Thymus (tissue), 11 donors: ENCODE results near the gene HOXB5. TPM values are rescaled to one million over a fixed set of nuclear protein-coding genes. Genes with fewer than 3 reads are reported as not detected.

Source experiments
- DNase-seq, 9 donors: peaks; one replicate each; pipeline ENCODE4 v3.0.0-alpha.2; 2013; ENCODE audit warnings: low spot score in 9 of 9, low read depth in 6 of 9, missing footprints in 1 of 9
- H3K27ac ChIP-seq, 2 donors: one replicate each; pipeline ENCODE4 v1.5.1; 2013; ENCODE audit warnings: control low read depth in 1 of 2, low read depth in 1 of 2, low read length in 1 of 2, mild to moderate bottlenecking in 1 of 2, moderate library complexity in 1 of 2
- H3K27me3 ChIP-seq, 2 donors: one replicate each; pipeline ENCODE4 v1.5.1; 2013; ENCODE audit warnings: low read length in 1 of 2; ENCODE audit not compliant: control insufficient read depth in 2 of 2, insufficient read depth in 1 of 2
- H3K36me3 ChIP-seq, 2 donors: one replicate each; pipeline ENCODE4 v1.5.1; 2013; ENCODE audit warnings: low read length in 1 of 2, mild to moderate bottlenecking in 1 of 2, moderate library complexity in 1 of 2; ENCODE audit not compliant: control insufficient read depth in 2 of 2, insufficient read depth in 2 of 2
- H3K4me1 ChIP-seq, 2 donors: one replicate each; pipeline ENCODE4 v1.5.1; 2013; ENCODE audit warnings: low read length in 2 of 2; ENCODE audit not compliant: control insufficient read depth in 2 of 2, insufficient read depth in 2 of 2
- H3K4me3 ChIP-seq, 2 donors: one replicate each; pipeline ENCODE4 v1.5.1; 2013; ENCODE audit warnings: low read length in 2 of 2, control low read depth in 1 of 2, mild to moderate bottlenecking in 1 of 2
- H3K9me3 ChIP-seq, 2 donors: one replicate each; pipeline ENCODE4 v1.5.1; 2013; ENCODE audit warnings: low read length in 1 of 2, mild to moderate bottlenecking in 1 of 2; ENCODE audit not compliant: control insufficient read depth in 2 of 2, insufficient read depth in 1 of 2
- WGBS: extraction: QIAGEN DNeasy Blood & Tissue Kit; methylation state at CpG from one replicate; pipeline ENCODE4 v1.1.7; 2013; 5-methylcytosine and 5-hydroxymethylcytosine counted together
- polyA plus RNA-seq: library from polyadenylated mRNA; stranded (reverse); fragments of 200-250 nt; gene quantifications from one replicate; pipeline ENCODE4 v1.2.3, GENCODE V29; 2013
- total RNA-seq: library from RNA; stranded (reverse); fragments of 120-200 nt; gene quantifications from one replicate; pipeline ENCODE4 v1.2.4, GENCODE V29; 2013
- donor health status: healthy.

The HOXB5 gene
- total and polyA plus RNA-seq, 2 donors: 0.16 TPM; not detected in 1

DNA sequence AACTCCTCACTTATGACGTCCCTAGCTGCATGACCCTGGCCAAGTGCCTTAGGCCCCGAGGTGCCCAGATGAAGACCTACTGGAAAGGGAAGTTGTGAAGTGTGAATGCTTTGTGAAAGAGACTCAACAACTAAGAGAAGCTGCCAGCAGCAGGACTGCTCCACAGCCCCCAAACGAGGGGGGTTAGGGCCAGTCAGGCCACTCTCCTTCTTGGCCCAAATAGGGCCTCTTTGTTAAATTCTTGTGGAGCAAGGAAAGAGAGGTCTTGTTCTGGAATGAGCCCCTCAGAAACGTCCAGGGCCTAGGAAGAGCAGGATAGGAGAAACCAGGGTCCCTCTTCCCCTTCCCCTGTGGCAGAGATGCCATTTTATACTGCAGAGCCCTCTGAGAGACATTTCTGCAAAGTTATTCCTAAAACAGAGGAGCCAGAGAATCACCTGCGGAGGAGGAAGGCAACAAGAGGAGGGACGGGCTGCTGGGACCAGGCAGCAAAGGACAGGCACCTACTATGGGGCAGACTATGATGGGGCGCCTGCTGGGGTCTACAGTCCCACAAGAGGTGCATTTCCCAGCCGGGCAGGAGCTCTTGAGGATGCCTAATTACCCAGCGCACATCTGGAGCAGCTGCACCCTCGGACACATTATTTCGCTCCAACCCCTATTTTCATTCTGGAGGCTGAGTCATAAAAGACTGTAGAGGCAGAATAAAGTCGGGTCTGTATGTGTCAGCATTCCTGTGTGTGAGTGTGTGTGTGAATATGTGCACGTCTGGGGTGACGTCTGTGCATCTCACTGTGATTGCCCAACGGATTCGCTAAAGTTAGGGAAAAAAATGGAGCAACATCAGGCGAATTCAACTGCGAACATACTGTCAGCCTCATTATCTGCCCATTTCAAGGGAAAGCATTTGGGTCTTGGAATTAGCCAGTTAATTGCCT lies 44.0 kb upstream of the HOXB5 start:
- Histone ChIP-seq H3K27me3 (peaks cover 84 to 100% of the 10 kb centered on the region in 2 donors), H3K9me3 (peaks cover 0 to 11% of the 10 kb centered on the region in 2 donors), H3K4me1 (peaks cover 0 to 8% of the 10 kb centered on the region in 2 donors), H3K4me3 (no peak overlapping the region), H3K36me3 (no peaks in the 10 kb centered on the region), H3K27ac (no peak overlapping the region)
- 83% methylated on average over 18 of the region's 18 CpGs for WGBS
- DNase-seq: no peak

DNA sequence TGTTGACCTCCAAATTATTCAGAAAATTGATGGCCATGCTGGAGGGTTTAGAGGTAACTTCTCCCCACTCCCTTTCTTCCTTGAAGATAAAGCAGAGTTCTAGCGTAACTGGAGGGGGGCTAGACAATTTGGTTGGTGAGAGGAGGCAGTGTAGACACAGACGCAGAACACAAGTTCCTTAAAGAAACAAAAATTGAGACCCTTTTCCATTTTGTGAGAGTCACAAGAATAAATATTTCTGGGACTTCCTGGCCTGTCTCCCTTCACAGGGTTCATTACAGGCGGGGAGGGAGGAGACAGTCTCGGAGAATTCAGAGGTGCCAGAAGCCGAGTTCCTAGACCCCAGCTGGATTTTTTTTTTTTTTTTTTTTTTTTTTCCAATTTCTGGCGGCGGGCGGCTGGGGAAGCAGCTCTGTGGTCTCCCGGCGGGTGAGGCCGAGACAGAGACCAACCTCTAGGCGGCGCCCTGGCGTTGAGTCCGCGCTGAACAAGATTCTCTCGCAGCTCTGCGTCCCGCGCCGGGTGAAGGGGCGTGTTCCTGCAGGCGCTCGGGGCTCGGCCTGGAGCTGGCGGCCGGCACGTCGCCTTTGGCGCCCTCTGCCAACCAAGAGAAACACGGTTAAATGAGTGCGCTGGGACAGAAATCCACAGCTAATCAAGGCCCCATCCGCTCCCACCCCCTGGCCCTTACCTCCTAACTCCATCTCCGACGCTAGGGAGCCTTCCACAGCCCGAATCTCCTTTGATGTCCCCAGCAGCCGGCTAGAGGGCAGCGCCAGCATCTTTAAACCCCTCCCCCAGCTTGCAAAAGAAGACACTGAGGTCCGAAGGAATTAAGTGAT lies 42.8 kb upstream of the HOXB5 start:
- H3K36me3 ChIP-seq: no peaks in the 10 kb centered on the region
- H3K27me3 ChIP-seq: peaks cover 81 to 100% of the 10 kb centered on the region in 2 donors
- peaks cover 0 to 8% of the 10 kb centered on the region in 2 donors for H3K4me1 ChIP-seq
- no peak overlapping the region for H3K4me3 ChIP-seq
- H3K9me3 ChIP-seq: peaks cover 0 to 7% of the 10 kb centered on the region in 2 donors
- WGBS: 8% methylated on average over 39 of the region's 39 CpGs
- no peak overlapping the region for H3K27ac ChIP-seq
- DNase-seq: peak in 3 of 9 donors; percentile 49 to 61 (median 51)

DNA sequence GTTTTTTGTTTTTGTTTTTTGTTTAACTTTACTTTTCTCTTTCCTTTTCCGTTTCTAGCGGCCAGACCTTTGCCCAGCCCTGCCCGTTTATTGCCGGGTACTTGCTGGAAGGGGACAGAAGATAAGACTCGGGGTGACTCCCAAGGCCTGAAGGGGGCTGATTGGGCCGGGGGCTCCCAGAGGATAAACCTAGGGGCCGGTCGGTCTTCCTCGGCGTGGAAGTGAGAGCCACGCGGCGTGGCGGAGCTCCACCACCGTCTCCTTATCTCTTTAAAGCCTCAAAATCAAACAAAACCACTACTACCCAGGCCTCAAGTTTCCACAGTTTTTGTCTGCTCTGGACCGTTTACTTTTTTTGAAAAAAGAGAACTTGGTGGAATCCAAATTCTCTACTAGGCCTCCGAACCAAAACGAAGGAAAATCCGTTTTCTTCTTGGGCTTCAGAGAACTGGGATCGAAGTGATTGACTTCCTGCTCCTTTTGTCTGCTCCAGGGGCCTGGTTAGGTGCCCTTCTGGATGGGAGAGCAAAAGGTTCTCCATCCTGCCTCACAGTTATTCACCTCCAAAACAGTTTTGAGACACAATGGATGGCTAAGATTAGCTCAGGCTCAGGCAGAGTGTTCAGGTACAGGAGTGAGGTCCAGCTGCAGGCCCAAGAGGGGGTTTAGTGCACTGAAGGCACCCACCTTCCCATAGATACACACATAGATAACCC lies 41.1 kb upstream of the HOXB5 start:
- Histone ChIP-seq H3K27ac (no peak overlapping the region), H3K27me3 (peaks cover 84 to 100% of the 10 kb centered on the region in 2 donors), H3K4me3 (no peak overlapping the region), H3K36me3 (no peaks in the 10 kb centered on the region), H3K9me3 (peaks cover 0 to 7% of the 10 kb centered on the region in 2 donors), H3K4me1 (peaks cover 0 to 8% of the 10 kb centered on the region in 2 donors)
- 63% methylated on average over 20 of the region's 20 CpGs for WGBS
- DNase-seq: no peak

DNA sequence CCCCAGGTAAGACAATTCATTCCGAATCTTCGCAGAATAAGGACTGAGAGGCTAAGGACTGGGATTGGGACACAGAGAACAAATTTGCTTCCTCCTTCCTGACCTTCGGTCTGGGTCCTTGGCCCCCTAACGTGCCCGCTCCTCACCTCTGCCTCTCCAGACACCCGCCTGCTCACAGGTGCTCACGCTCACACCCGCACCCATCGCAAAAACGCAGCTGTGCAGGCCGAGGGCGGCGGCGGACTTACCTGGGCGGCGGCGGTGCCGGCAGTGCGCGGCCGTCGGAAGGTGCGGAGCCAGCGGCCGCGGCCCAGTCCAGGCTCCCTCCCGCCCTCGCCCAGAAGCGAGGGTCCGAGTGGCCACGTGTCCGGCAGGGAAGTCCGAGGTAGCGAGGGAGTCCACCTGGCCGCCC lies 39.7 kb upstream of the HOXB5 start:
- Histone ChIP-seq H3K36me3 (no peaks in the 10 kb centered on the region), H3K4me1 (peaks cover 0 to 8% of the 10 kb centered on the region in 2 donors), H3K9me3 (peaks cover 0 to 7% of the 10 kb centered on the region in 2 donors), H3K4me3 (no peak overlapping the region), H3K27ac (no peak overlapping the region), H3K27me3 (peaks cover 76 to 100% of the 10 kb centered on the region in 2 donors)
- WGBS: 68% methylated on average over 35 of the region's 35 CpGs
- DNase-seq: no peak

DNA sequence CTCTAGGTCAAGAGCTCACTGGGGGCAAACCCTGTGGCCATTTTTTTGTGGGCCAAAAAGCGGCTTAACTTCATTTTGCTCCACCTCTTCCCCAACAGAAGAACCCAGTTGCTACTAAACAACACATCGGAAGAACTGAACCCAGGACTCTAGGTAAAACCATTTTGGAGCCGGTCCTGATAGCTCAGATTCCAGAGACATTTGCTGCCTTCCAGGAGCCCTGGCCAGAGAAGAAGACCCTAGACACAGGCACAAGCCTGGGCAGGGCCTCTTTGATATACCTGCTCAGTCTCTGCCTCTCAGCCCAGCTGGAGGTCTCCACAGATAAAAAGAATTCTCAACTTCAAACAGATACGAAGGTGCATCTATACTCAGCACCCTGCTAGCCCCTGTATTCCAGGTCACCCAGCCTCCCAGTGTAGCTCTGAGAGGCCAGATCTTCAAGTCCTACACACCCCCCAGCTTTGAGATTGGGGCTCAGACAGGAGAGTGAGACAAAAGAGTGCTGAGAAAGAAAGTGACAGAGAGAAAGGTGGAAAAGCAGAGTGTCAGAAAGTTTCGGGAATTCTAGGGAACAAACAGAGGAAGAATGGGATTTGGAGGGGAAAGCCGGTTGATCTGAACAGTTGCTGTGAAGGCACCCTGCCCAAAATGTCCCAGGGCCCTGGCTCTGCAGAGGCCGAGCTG lies 39.1 kb upstream of the HOXB5 start:
- 89% methylated on average over 7 of the region's 7 CpGs for WGBS
- no peaks in the 10 kb centered on the region for H3K36me3 ChIP-seq
- H3K4me3 ChIP-seq: no peak overlapping the region
- no peak overlapping the region for H3K27ac ChIP-seq
- DNase-seq: no peak
- peaks cover 0 to 8% of the 10 kb centered on the region in 2 donors for H3K4me1 ChIP-seq
- peaks cover 78 to 100% of the 10 kb centered on the region in 2 donors for H3K27me3 ChIP-seq
- H3K9me3 ChIP-seq: peaks cover 0 to 7% of the 10 kb centered on the region in 2 donors

DNA sequence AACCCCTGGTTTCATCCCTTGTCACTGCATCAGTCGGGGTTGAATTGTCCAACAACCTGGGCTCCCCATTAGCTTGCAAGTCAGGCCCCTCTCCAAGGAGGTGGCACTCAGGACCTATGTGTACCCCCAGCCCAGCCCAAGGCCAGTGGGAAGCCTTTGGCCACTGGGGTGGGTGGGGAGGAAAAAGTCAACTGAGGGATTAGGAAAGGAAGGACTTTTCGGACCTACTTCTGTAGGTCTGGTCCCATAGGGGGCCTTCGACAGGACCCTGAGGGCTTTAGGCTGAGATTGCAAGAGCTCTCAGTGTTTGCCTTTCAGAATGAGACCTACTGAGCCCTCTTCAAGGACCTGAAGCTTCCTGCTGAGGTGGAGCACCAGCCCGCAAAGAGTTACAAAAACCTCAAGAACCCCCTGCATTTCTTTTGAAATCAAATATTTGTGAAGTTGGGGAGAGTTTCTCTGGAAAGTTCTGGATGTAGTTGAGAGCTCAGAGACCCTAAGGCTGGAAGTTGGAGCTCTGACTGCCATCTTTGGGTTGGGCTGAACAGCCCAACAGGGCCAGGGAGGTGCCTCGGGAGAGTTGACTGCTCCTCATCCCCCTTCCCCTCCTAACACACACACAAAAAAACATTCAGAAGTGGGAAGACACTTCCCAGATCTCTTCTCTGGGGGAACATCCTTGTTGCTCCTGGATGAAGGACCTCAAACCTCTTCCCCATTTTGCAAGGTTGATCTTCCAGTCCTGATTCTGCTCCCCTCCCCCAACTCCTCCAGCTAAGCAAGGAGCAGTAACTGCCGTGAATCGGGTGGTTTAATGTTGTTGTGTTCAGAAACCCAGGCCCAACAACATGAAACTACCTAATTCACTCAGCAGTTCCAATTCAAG lies 38.4 kb upstream of the HOXB5 start:
- 84% methylated on average over 7 of the region's 7 CpGs for WGBS
- H3K27me3 ChIP-seq: peaks cover 78 to 100% of the 10 kb centered on the region in 2 donors

DNA sequence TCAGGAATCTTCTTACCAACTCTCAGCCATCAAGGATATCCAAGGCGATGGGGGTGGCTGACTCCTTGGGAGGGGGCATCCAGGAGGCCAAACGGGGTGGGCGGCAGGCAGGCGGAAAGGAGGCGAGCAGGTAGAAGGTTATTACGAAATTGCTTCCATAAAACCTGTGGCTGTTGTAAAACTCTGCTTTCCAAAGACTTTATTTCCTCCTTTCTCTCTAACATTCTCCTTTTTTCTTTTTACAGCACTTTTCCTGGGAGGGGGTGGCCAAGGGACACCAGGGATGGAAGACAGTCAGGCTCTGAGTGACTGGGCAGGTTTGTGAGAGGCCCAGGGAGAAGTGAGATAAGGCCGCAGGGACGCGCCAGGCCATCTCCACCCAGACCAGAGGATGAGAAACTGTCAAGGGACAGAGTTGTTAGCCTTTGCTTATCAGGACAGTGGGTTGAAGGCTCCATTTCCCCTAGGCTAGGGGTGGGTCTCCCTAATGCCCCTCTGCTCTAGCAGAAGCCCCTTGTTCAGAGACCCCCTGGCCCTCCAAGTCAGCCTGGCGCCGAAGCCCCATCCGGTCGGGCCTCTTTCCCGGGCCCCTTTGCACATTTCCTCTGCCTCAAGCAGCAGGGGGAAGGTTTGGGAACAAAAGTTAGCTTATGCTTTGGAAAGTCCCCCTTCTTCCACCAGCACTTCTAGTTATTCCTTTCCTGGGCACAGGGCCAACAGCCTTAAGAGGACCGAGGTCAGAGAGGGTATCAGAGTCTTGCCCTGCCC lies 37.5 kb upstream of the HOXB5 start:
- Histone ChIP-seq H3K9me3 (peaks cover 0 to 11% of the 10 kb centered on the region in 2 donors), H3K36me3 (no peaks in the 10 kb centered on the region), H3K27ac (no peak overlapping the region), H3K27me3 (peaks cover 78 to 100% of the 10 kb centered on the region in 2 donors), H3K4me1 (peaks cover 0 to 4% of the 10 kb centered on the region in 2 donors), H3K4me3 (no peak overlapping the region)
- 82% methylated on average over 15 of the region's 15 CpGs for WGBS
- no peak for DNase-seq

More for the DNA sequence above, 38.4 kb upstream of the HOXB5 start:
- no peak overlapping the region for H3K27ac ChIP-seq
- H3K4me3 ChIP-seq: no peak overlapping the region
- peaks cover 0 to 7% of the 10 kb centered on the region in 2 donors for H3K9me3 ChIP-seq
- H3K4me1 ChIP-seq: peaks cover 0 to 8% of the 10 kb centered on the region in 2 donors
- no peak for DNase-seq
- H3K36me3 ChIP-seq: no peaks in the 10 kb centered on the region
